GM19397 (cell line): ENCODE measurements around the gene SRD5A1.
A peak's percentile ranks its signal among the peaks of the same experiment; 100 is the strongest.

Experiments used
- ATAC-seq: cut with Tn5 transposase; IDR thresholded peaks from one replicate; pipeline ENCODE4 v1.9.1; 2021; ENCODE audit warnings: mild to moderate bottlenecking, moderate library complexity; ENCODE audit not compliant: unreplicated experiment

The SRD5A1 gene

GRCh38 chr5:6711409-6712141 lies 78.3 kb downstream of the SRD5A1 start:
- ATAC-seq, result no peak

GRCh38 chr5:6712142-6712576 lies 78.9 kb downstream of the SRD5A1 start:
- ATAC-seq, result no peak

GRCh38 chr5:6712577-6713273 lies 79.5 kb downstream of the SRD5A1 start:
- peak; percentile 60 for ATAC-seq

DNA sequence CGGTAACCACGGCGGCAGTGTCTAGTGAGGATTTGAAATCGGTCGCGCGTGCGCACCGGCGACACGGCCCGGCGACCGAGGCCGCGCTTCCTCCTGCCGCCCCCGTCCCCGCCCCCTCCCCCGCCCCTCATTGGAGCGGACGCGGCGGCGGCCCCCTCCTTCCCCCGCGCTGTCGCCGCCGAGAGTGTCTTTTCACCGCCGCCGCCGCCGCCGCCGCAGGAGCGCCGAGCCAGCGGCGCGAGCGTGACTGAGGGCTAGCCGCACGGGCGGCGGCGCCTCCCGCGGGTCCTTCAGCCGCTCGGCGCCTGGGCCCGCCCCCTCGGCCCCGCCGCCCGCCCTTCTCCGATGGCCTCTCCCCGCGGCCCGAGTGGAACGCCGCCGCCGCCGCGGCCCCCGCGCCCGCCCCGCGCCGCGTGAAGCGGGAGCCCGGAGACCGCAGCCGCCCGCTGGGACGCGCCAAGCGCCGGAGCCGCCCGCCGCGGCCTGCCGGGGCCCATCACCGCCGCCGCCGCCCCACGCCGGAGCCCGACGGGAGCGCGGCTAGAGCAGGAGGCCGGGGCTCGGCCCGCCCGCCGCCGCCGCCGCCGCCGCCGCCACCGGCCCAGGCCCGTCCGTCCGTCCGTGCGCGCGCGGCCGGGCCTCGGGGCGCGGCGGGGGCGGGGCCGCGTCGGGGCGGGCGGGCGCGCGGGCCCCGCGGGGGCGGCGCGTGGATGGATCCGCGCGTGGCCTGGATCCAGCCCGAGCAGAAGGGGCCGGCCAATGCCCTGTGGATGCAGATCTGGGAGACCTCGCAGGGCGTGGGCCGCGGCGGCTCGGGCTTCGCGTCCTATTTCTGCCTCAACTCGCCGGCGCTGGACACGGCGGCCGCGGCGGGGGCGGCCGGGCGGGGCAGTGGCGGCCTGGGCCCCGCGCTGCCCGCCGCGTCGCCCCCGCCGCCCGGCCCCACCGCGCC lies 80.3 kb downstream of the SRD5A1 start, which contains the start of gene TENT4A:
Gene TENT4A, plus strand, starts transcription at position 159 of the 952 bp plus-strand sequence. Its CDS starts 552 bp downstream, at position 711.
- peak; percentile 8 for ATAC-seq

DNA sequence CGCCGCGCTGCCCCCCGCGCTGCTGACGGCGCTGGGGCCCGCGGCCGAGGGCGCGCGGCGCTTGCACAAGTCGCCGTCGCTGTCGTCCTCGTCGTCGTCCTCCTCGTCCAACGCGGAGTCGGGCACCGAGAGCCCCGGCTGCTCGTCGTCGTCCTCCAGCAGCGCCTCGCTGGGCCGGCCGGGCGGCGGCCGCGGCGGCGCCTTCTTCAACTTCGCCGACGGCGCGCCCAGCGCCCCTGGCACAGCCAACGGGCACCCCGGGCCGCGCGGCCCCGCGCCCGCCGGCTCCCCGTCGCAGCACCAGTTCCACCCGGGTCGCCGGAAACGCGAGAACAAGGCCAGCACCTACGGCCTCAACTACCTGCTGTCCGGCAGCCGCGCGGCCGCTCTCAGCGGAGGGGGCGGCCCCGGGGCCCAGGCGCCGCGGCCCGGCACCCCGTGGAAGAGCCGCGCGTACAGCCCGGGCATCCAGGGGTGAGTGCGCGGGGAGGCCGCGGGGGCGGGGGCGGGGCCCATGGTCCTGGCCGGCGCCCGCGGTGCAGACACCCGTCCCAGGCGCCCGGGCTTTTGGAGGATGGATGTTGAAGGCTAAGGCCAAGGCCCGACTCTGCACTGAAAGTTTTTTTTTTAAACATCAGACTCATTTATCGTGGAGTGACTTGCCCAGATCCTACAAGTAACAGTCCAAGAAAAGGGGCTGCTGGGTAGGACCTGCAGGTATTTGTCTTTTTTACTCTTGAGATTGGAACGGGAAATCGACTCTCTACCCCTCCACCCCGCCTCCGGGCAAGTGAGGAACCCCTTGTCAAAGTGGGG lies 81.2 kb downstream of the SRD5A1 start:
- ATAC-seq, result no peak

DNA sequence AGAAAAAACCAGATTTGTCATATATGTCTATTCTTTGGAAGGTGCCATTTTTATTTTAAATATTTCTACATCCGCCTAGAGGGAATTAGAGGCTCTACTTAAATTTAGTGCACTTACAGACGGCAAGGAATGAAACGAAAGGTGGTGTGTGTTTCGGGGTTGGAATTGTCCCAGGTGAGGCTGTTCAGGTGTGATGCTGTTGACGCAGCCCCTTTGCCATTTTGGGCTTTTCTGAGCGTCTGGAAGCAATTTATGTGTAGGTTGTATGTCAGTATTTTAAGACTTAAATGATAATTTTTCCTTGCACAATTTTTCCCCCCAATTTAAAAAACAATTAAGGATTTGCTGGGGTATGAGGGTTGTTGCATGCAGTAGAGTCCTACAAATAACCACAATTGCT lies 82.0 kb downstream of the SRD5A1 start:
- ATAC-seq, result no peak

GRCh38 chr5:6715758-6716628 lies 82.8 kb downstream of the SRD5A1 start:
- no peak for ATAC-seq

DNA sequence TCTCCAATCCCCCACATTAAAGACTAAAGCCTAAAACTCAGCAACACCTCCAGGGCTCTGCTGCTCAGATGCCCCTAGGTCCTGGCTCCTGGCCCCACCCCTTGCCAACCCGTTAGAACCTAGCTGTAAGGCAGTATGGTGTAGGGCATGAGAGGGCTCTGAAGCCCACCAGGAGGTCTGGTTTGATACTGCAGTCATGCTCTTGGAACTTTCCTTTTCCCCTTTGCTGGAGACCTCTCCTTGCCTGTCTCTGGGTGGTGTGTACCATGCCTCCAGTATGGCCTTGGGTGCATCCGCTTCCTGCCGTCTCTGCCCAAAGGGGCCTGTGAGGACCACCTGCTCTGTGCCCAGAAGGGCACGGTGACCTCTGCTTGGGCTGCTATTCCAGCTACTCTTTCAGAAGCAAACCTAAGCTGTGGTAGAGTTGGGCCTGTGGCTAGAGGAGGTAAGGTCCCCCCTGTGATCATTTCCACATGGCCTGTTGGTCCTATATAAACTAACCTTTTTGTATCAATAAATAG lies 83.4 kb downstream of the SRD5A1 start:
- ATAC-seq, result no peak

DNA sequence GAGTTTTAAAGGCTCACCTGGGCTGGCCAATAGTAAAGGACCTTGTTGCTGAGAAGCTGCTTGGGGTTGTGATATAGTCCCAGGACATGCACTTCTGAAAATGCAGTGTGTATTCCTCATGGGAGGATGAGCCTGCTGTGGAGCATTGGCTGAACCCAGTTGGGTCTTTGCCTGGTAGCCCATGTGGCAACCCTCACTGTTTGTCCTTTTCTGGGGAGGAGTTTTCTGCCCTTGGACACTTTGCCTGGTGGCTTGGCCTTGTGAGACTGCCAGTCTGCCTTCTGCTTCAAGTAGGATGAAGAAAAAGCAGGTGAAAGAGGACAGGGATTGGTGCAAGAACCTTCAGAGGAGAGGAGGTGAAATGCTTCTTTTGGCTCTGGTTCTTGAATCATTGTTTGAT lies 84.0 kb downstream of the SRD5A1 start:
- ATAC-seq, result no peak

- no peak for ATAC-seq
Measured at GRCh38 chr5:6717687-6718086, 84.4 kb downstream of the SRD5A1 start.

DNA sequence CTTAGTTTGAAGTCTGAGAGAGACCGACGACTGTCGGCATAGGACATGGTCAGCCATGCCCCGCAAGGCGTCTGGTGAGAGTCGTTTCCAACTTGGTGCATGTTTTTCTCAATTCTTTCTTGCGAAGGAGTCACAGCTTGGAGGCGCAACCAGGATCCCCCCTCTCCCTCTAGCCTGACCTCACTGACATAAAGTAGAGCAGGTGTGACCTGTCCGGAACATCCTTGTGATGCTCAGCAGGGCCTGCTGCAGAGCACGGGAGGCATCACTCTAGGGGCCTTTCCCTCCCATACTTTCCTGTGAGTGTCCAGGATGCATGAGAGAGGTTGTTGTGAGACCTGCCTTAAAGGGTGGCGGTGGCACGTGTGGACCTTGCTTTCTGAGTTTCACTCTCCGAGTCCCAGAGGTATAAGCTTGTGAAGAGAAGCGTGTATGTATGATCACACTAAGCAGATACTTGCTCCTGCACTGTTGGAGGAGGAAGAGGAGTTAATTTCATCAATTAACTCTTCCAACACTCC lies 85.0 kb downstream of the SRD5A1 start:
- peak; percentile 27 for ATAC-seq

GRCh38 chr5:6718718-6719117 lies 85.5 kb downstream of the SRD5A1 start:
- no peak for ATAC-seq

- no peak for ATAC-seq
Measured at GRCh38 chr5:6719417-6719816, 86.2 kb downstream of the SRD5A1 start.

DNA sequence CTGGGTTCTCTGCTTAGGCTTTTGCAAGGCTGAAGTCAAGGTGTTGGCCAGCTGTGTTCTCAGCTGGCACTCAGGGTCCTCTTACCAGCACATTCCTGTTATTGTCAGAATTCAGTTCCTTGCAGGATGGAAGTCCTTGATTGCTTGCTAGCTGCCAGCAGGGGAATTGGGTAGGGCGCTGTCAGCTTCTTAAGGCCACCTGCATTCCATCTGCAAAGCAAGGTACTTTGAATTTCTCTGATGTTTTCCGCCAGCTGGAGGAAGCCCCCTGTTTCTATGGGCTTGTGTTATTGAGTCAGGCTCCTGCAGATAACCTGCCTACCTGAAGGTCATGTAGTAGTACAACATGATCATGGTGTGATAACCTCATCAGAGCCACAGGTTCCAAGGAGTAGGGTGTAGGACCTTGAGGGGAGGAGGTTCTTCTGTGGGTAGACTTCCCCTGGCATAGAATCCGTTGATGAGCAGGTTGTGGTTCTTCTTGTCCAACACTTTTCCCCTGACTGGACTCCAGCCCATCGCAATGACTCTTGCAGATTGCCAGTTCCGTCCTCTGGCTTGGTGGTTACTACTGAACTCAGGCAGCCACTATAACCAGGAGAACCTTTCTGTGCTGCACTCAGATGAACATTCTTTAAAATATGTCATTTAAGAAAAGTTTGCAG lies 86.8 kb downstream of the SRD5A1 start:
- no peak for ATAC-seq

GRCh38 chr5:6720561-6720921 lies 87.3 kb downstream of the SRD5A1 start:
- no peak for ATAC-seq

- ATAC-seq, result peak; percentile 3
Measured at GRCh38 chr5:6721442-6721841, 88.2 kb downstream of the SRD5A1 start.

DNA sequence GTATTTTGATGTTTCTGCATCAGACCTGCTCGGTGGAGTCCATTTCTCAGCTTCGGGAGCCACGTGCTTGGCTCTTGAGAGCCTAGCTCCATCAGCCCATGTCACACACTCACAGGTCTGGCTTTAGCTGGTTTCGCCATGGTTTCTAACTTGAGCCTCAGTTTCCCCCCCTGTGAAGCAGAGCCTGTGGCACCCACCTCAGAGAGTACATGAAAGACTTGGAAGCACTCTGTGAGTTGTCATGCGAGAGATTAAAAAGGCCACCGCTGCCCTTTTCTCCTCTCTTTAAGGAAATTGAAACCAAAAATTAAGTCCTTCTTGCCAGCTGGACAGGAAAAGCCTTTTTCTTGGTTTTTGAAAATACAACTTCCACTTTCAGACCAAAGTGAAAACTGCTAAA lies 88.8 kb downstream of the SRD5A1 start:
- peak; percentile 46 for ATAC-seq

- no peak for ATAC-seq
Measured at GRCh38 chr5:6723122-6723815, 90.0 kb downstream of the SRD5A1 start.
